MM.1S (cell line): ENCODE results near the gene SLC37A3.

Source experiments
- DNase-seq: peaks from one replicate; pipeline ENCODE4 v3.0.0-alpha.2; 2015
- H2AFZ ChIP-seq: fragments of 300-600 bp; sonication (generic); 2 replicates; pipeline ENCODE4 v1.6.0; 2016; ENCODE audit warnings: antibody characterized with exemption, low read length
- H3F3A ChIP-seq: fragments of 300-600 bp; sonication (generic); 2 replicates; pipeline ENCODE4 v1.6.1; 2016; ENCODE audit warnings: mild to moderate bottlenecking, antibody characterized with exemption, low read length, moderate library complexity, mixed read lengths; ENCODE audit not compliant: insufficient read depth
- H3K27ac ChIP-seq: fragments of 300-600 bp; sonication (generic); 2 replicates; pipeline ENCODE4 v1.5.1; 2016; ENCODE audit warnings: mild to moderate bottlenecking, low read length
- H3K27me3 ChIP-seq: fragments of 300-600 bp; sonication (generic); replicated peaks from 2 replicates; pipeline ENCODE4 v1.6.0; 2016; ENCODE audit warnings: low read length; ENCODE audit not compliant: insufficient read depth
- H3K36me3 ChIP-seq: fragments of 300-600 bp; sonication (generic); replicated peaks from 2 replicates; pipeline ENCODE4 v1.6.1; 2016; ENCODE audit warnings: mild to moderate bottlenecking, low read length, mixed read lengths; ENCODE audit not compliant: insufficient read depth
- H3K4me1 ChIP-seq: fragments of 300-600 bp; sonication (generic); 2 replicates; pipeline ENCODE4 v1.6.1; 2016; ENCODE audit warnings: low read length, mixed read lengths
- H3K4me2 ChIP-seq: fragments of 300-600 bp; sonication (generic); 2 replicates; pipeline ENCODE4 v1.6.0; 2016; ENCODE audit warnings: low read depth, low read length
- H3K4me3 ChIP-seq: fragments of 300-600 bp; sonication (generic); 2 replicates; pipeline ENCODE4 v1.5.1; 2016; ENCODE audit warnings: low read length, mixed read lengths
- H3K79me2 ChIP-seq: fragments of 300-600 bp; sonication (generic); 2 replicates; pipeline ENCODE4 v1.6.1; 2016; ENCODE audit warnings: mixed run types, low read length, mixed read lengths
- H3K9ac ChIP-seq: fragments of 300-600 bp; sonication (generic); 2 replicates; pipeline ENCODE4 v1.6.1; 2016; ENCODE audit warnings: low read length, mixed read lengths
- H3K9me2 ChIP-seq: fragments of 300-600 bp; sonication (generic); replicated peaks from 2 replicates; pipeline ENCODE4 v1.6.1; 2016; ENCODE audit warnings: mild to moderate bottlenecking, low read length, mixed read lengths; ENCODE audit not compliant: insufficient read depth
- H3K9me3 ChIP-seq: fragments of 300-600 bp; sonication (generic); replicated peaks from 2 replicates; pipeline ENCODE4 v1.6.1; 2016; ENCODE audit warnings: mild to moderate bottlenecking, low read length, mixed read lengths; ENCODE audit not compliant: insufficient read depth
- H4K20me1 ChIP-seq: fragments of 300-600 bp; sonication (generic); 2 replicates; pipeline ENCODE4 v1.6.1; 2016; ENCODE audit warnings: mild to moderate bottlenecking, low read length, moderate library complexity, mixed read lengths; ENCODE audit not compliant: insufficient read depth
- EZH2 ChIP-seq: fragments of 300-600 bp; sonication (generic); optimal IDR thresholded peaks from 2 replicates; pipeline ENCODE3; 2017; ENCODE audit warnings: low read depth, mild to moderate bottlenecking, antibody characterized with exemption, low read length, mixed read lengths
- EZH2phosphoT487 ChIP-seq: fragments of 300-600 bp; sonication (generic); IDR thresholded peaks from 2 replicates; pipeline ENCODE4 v1.6.1; 2018; ENCODE audit warnings: antibody characterized with exemption, low read length
- TF ChIP-seq, protein P1 (sequence below): fragments of 300-600 bp; sonication (generic); IDR thresholded peaks from 2 replicates; pipeline ENCODE4 v1.5.1; 2016; ENCODE audit warnings: antibody characterized with exemption, low read length, mixed read lengths

SLC37A3 gene

GRCh38 chr7:140289804-140290203 is 108.5 kb downstream of the SLC37A3 start:
- Histone ChIP-seq H4K20me1 (no peaks in the 10 kb centered on the region), H3K9me2 (no peaks in the 10 kb centered on the region), H3K79me2 (no peaks in the 10 kb centered on the region), H3K27me3 (no peaks in the 10 kb centered on the region), H3K4me2 (no peak overlapping the region), H3F3A (no peaks in the 10 kb centered on the region), H3K4me1 (no peaks in the 10 kb centered on the region), H3K27ac (no peak overlapping the region), H3K9me3 (no peaks in the 10 kb centered on the region), H3K9ac (no peak overlapping the region), H2AFZ (no peak overlapping the region), H3K4me3 (no peak overlapping the region), H3K36me3 (no peaks in the 10 kb centered on the region)
- DNase-seq: no peak
- TF ChIP-seq, protein P1, sequence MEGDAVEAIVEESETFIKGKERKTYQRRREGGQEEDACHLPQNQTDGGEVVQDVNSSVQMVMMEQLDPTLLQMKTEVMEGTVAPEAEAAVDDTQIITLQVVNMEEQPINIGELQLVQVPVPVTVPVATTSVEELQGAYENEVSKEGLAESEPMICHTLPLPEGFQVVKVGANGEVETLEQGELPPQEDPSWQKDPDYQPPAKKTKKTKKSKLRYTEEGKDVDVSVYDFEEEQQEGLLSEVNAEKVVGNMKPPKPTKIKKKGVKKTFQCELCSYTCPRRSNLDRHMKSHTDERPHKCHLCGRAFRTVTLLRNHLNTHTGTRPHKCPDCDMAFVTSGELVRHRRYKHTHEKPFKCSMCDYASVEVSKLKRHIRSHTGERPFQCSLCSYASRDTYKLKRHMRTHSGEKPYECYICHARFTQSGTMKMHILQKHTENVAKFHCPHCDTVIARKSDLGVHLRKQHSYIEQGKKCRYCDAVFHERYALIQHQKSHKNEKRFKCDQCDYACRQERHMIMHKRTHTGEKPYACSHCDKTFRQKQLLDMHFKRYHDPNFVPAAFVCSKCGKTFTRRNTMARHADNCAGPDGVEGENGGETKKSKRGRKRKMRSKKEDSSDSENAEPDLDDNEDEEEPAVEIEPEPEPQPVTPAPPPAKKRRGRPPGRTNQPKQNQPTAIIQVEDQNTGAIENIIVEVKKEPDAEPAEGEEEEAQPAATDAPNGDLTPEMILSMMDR: no peak
- TF ChIP-seq EZH2: no peak
- no peak for TF ChIP-seq EZH2phosphoT487

GRCh38 chr7:140287988-140288387 is 110.3 kb downstream of the SLC37A3 start:
- no peaks in the 10 kb centered on the region for H3K4me1 ChIP-seq
- H3K4me3 ChIP-seq: no peak overlapping the region
- no peak overlapping the region for H3K27ac ChIP-seq
- no peaks in the 10 kb centered on the region for H3K27me3 ChIP-seq
- no peak overlapping the region for H3K9ac ChIP-seq
- H3K79me2 ChIP-seq: no peaks in the 10 kb centered on the region
- H4K20me1 ChIP-seq: no peaks in the 10 kb centered on the region
- TF ChIP-seq EZH2: no peak
- H3K4me2 ChIP-seq: no peak overlapping the region
- H3K9me3 ChIP-seq: no peaks in the 10 kb centered on the region
- H3F3A ChIP-seq: no peaks in the 10 kb centered on the region
- no peak for DNase-seq
- H3K9me2 ChIP-seq: no peaks in the 10 kb centered on the region
- H3K36me3 ChIP-seq: no peaks in the 10 kb centered on the region
- H2AFZ ChIP-seq: no peak overlapping the region

GRCh38 chr7:140285938-140286337 is 112.4 kb downstream of the SLC37A3 start:
- TF ChIP-seq EZH2phosphoT487 (no peak), EZH2 (no peak)
- TF ChIP-seq, protein P1: no peak
- no peak for DNase-seq
- H3K9ac ChIP-seq: no peak overlapping the region
- H3K36me3 ChIP-seq: no peaks in the 10 kb centered on the region
- H3K4me2 ChIP-seq: no peak overlapping the region
- H2AFZ ChIP-seq: no peak overlapping the region
- no peaks in the 10 kb centered on the region for H3F3A ChIP-seq
- no peak overlapping the region for H3K4me3 ChIP-seq
- H3K79me2 ChIP-seq: no peaks in the 10 kb centered on the region
- H3K9me3 ChIP-seq: no peaks in the 10 kb centered on the region
- no peak overlapping the region for H3K27ac ChIP-seq
- no peaks in the 10 kb centered on the region for H4K20me1 ChIP-seq
- H3K27me3 ChIP-seq: no peaks in the 10 kb centered on the region
- H3K9me2 ChIP-seq: no peaks in the 10 kb centered on the region
- H3K4me1 ChIP-seq: no peaks in the 10 kb centered on the region

DNA sequence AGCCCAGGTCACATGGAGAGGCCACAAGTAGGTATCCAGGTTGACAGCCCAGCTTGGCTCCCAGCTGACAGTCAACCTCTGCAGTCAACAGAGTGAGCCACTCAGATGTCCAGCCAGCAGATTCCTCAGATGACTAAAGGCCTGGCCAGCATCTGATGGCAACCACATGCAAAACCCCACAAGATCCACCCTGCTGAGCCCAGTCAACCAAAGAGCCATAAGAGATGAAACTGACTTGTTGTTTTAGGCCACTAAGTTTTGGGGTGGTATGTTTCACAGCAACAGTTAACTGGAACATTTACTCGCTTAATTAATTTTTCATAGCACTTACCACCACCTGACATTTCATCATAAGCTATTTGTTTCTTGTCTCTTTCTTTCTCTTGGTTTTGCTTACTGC is 114.3 kb downstream of the SLC37A3 start:
- Histone ChIP-seq H3K36me3 (no peaks in the 10 kb centered on the region), H3F3A (no peaks in the 10 kb centered on the region), H3K79me2 (no peaks in the 10 kb centered on the region), H3K27me3 (no peaks in the 10 kb centered on the region), H3K4me1 (no peaks in the 10 kb centered on the region), H3K9me2 (no peaks in the 10 kb centered on the region), H3K27ac (no peak overlapping the region), H3K4me3 (no peak overlapping the region), H4K20me1 (no peaks in the 10 kb centered on the region), H3K4me2 (no peak overlapping the region), H2AFZ (no peak overlapping the region), H3K9ac (no peak overlapping the region), H3K9me3 (no peaks in the 10 kb centered on the region)
- DNase-seq: no peak
- TF ChIP-seq, protein P1: no peak
- no peak for TF ChIP-seq EZH2
- no peak for TF ChIP-seq EZH2phosphoT487
